DMS 273 (cell line): Measurements from ENCODE around the gene PIK3R3.
"Not testable (repeated sequence)": the region's sequence is repeated elsewhere in the genome, so short reads cannot be mapped to it uniquely, and the experiment has no call there.

Experiments
- DNase-seq: peaks from one replicate; lab custom pipeline; 2025; ENCODE audit not compliant: unreplicated experiment; lab: John Stamatoyannopoulos, UW

Gene PIK3R3

DNA sequence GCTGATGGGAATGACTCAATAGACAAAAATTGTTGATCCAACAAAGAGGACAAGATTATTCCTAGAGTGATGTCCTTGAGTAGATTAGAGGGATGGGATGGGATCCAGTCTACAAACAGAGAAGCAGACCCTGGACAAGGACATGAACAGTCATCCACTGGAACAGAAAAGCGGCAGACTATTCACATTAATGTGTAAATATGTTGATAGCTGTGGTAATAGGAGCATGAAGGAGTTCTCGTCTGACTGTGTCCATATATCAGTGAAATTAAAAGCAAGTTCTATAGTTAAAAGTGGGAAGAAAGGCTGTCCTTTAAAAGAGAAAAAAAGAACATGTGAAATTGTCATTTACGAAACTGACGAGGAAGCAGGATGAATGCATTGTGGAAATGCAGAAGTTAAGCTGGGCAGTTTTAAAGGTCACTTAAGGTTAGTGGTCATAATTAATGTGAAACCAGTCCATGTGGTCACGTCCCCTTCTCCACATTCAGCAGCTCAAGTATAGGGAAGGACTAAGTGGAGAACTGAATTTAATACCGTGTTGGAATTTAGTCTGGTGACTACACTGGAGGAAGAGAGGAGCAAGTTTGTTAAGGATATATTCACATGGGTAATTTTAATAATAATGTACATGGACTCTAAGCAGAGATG lies 62.1 kb downstream of the PIK3R3 start:
- no peak for DNase-seq

DNA sequence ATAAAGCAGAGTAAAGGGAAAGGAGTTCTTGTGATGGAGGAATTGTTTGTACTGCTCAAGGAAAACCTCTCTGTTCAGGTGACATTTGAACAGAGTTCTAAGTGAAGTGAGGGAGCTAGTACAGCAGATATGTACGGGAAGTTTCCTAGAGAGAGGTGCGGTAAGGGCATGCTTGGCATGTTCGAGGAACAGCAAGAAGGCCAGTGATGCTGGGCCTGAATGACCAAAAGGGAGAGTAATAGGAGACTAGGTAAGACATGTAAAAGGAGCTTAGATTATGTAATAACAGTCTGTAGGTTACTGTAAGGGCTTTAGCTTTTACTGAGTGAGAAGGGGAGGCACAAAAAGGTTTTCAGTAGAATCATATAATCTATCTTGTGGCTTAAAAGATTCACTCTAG lies 63.9 kb downstream of the PIK3R3 start:
- no peak for DNase-seq

DNA sequence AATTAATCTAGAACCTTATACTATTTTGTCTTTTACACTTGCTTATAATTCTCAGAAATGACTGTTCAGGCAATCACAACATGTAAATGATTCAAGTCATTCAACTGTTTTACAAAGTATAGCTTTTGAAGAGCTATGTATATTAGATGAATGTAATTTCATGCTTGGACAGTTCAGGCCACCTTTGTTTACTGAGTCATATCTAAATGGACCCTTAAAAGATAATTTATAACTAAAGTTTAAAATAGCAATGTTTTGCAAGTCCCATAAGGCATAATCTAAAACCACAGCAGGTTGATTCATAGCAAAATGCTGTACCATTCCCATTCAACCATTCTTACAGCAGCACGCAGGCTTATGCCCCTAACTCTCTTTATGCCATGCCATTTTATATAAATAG lies 64.8 kb downstream of the PIK3R3 start:
- DNase-seq, result no peak

DNA sequence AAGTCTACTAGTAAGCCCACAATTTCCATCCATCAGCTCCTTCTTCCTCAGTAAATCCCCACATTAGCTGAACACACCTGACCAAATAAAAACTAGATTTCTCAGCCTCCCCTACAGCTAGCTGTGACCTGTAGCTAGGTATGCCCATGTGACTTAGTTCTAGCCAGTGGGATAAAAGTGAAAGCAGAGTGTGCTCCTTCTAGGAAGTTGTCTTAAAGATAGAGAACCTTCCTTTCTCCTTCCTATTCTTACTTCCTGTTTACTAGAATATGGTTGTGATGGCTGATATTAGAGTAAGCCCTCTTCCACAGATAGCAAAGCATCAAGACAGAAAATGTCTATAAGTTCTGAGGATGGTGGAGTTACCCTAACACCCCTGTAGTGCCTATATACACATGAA lies 67.0 kb downstream of the PIK3R3 start:
- no peak for DNase-seq

DNA sequence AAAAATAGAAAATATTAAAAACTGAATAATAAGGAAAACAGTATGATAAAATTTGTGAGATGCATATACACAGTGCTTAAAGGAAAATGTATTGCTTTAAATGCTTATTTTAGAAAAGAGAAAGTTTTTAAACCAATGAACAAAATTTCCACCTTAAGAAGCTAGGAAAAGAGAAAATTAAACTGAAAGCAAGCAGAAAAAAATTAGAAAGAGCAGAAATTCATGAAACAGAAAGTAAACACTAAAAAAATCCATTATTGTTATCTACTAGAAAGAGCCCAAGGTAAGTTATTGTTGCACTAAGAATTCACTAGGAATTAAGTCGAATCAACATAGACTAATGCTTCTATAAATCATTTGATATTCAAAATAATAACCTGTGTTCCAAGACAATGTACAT lies 67.7 kb downstream of the PIK3R3 start:
- no peak for DNase-seq

DNA sequence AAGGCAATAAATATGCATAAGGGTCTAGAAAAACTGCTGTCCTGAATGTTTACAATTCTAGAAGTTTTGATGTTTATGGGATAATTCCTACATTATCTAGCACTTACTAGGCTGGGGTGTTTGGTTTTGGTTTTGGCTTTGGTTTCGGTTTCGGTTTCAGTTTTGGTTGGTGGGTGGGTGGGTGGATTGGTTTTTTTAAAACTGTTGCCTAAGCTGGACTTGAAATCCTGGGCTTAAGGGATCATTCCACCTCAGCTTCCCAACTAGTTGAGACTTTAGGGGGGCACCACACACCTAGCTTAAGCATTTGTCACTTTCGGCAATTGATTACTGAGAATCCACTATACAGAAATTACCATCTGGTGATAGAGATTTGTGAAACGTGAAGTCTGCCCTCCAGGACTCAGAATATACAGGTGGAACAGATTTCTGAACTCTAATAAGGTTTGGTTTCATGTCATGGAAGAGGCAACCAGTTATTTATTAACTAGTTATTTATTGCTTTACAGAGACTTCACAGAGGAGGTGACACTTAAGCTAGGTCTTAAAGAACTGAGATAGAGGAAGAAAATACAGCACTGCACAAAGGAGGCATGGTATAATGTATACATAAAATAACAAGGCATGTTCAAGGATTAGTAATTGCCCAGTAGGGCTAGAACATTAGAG lies 69.6 kb downstream of the PIK3R3 start:
- DNase-seq, result no peak

DNA sequence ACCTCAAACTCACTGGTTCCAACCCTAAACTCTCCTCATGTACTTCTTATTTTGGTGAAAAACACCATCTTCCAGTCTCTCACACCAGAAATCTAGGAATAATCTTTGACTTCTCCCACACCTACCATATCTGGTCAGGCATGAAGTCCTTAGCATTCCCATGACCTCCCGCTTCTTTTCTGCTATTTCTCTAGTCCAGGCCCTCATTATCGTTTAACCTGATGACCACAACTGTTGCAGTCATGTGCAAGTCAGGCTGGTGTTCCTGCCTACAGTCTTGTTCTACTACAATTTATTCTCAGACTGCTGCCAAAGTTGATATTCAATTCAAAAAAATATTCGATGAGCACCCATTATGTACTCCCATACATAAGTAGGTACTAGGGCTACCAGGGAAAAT lies 71.3 kb downstream of the PIK3R3 start:
- DNase-seq, result no peak

DNA sequence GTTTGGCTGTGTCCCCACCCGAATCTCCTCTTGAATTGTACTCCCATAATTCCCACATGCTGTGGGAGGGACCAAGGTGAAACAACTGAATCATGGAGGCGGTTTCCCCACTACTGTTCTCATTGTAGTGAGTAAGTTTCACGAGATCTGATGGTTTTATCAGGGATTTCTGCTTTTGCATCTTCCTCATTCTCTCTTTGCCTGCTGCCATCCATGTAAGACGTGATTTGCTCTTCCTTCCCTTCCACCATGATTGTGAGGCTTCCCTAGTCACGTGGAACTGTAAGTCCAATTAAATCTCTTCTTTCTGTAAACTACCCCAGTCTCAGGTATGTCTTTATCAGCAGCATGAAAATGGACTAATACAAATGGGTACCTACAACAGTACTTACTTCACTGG lies 73.5 kb downstream of the PIK3R3 start:
- no peak for DNase-seq

DNA sequence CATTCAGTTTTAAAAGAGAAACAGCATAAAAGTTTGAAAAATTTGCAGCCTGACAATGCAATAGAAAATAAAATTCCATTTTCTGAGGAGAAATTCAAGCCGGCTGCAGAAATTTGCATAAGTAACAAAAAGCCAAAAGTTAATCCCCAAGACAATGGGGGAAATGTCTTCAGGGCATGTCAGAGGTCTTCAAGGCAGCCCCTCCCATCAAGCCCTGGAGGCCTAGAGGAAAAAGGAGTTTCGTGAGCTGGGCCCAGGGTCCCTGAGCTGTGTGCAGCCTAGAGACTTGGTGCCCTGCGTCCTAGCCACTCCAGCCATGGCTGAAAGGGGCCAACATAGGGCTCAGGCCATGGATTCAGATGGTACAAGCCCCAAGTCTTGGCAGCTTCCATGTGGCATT lies 74.6 kb downstream of the PIK3R3 start:
- no peak for DNase-seq

DNA sequence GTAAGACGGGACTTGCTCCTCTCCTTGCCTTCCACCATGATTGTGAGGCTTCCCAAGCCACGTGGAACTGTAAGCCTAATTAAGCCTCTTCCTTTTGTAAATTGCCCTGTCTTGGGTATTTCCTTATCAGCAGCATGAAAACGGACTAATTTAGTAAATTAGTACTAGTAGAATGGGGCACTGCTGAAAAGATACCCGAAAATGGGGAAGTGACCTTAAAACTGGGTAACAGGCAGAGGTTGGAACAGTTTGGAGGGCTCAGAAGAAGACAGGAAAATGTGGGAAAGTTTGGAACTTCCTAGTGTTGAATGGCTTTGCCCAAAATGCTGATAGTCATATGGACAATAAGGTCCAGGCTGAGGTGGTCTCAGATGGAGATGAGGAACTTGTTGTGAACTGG lies 75.2 kb downstream of the PIK3R3 start:
- DNase-seq, result not testable (repeated sequence)

DNA sequence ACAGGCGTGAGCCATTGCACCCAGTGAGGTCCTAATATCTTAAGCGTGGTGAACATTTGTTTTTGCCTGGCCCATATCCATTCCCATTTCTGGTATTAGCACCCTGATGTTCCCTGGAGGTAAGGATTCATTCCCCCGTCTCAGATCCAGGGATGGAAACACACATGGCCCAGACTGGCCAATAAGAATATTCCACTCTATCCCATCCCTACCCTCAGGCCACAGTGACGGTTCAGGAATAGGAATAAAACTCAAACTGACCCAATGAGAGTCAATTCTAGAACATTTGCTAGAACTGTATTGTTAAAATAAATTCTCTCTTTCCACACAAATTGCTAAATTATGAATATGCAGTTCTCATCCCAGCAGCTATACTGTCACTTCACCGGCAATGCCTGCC lies 76.1 kb downstream of the PIK3R3 start:
- no peak for DNase-seq

DNA sequence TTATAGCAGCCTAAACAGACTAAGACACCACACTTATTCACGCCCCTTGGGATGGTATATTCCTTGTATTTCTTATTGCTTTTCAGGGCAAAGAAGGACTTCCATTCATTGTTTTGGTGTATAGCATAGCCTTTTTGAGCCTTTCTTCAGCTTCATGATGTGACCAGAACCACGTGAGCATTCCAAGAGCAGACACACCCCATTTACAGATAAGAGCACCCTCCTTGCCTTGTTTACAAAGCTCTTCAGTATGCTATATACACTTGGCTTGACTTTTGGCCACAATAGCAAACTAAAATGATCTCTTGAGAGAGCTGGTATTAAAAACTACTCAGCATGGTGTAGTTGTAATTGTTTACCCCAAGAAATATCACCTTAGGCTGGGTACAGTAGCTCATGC lies 78.7 kb downstream of the PIK3R3 start:
- no peak for DNase-seq

DNA sequence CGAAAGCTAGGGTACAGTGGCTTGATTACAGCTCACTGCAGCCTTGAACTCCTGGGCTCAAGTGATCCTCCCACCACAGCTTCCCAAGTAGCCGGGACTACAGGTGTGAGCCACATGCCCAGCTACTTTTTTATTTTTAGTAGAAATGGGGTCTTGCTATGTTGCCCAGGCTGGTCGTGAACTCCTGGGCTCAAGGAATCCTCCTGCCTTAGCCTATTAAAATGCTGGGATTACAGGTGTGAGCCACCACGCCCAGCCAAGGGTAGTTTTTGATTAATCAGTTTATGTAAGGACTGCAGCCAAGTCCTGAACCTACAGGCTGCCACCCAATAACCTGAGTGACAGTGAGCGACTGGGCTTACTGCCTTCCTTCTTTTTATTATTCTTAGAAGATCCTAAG lies 88.3 kb downstream of the PIK3R3 start:
- DNase-seq, result no peak

DNA sequence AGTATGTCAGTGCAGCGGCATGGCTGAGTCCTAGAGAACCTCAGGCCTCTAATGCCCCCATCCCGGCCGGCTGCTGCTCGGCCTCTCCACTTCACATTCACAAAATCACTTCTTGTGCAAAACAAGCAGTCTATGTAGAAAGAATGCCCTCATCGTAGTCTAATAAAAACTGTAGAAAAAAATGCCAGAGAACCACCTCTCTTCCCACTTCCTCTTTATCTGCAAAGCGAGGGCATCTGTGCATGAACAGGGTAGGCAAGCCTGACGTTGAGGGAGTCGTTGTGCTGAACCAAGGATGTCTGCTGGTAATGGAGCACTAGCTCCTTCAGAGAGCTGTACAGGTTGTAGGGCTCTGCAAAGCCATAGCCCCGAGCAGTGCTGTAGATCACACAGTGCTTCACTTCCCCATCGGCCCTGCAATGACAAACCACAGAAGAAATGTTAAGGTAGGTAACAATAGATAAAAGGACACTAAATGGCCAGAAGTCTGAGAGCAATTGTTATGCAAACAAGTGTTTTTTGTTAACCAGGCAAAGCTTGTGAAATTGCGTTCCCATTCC lies 88.9 kb downstream of the PIK3R3 start:
- DNase-seq, result no peak

DNA sequence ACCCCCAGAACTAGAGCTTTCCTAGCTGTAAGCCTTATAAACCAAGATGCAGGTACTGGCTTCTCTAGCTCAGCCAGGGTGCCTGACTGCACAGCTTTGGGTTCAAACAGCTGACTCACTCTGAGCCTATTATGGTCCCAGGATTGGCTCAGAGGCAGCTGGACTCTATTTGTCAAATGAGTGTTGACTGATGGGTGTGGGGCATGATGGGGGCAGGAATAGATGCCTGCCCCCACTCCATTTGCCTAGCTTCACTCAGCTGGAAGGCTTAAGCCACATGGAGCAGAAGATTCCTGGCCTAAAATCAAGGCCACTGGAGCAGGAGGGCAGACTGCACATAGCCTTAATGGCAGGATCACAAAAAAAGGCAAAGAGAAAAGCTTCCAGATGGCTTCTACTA lies 90.5 kb downstream of the PIK3R3 start:
- peak; percentile 56 for DNase-seq

DNA sequence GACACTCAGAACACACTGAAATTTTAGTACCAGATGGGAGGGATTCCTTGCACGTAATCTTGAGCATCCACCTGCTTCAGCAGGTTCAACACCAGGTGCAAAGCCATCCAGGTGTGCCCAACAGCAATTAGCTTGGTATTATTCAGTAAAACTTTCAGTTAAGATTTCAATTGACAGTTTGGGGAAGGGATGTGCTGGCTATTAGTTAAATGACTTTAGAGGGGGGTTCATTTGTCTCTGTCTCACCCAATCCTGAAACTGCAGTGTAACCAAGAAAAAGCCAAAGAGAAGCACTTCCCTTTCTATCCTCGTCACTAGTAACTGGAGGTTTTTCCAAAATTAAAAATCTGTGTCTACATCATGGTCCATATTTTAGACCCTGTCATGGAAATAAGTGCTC lies 90.9 kb downstream of the PIK3R3 start:
- DNase-seq, result no peak

DNA sequence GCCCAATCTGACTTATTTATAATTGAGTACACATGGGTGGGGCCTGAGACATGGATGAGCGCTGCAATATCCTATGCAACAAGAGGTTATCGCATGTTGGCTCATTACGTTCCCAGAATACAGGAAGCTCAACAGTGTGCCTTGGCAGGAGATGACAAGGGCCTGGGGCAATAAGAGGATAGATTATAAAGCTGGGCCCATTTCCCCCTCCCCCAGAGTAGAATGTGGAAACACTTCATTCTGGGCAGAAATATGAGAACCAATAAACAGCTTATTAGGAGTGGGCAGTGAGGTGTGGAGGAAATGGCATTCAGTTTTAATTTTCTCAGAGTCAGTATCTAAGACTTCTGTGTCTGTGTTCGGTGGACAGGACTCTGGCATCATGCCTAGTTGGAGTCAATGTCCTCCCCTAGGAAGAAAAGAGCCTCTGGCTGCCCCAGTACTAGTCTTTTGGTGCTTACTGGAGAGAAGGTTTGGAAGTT lies 92.8 kb downstream of the PIK3R3 start:
- DNase-seq, result no peak

DNA sequence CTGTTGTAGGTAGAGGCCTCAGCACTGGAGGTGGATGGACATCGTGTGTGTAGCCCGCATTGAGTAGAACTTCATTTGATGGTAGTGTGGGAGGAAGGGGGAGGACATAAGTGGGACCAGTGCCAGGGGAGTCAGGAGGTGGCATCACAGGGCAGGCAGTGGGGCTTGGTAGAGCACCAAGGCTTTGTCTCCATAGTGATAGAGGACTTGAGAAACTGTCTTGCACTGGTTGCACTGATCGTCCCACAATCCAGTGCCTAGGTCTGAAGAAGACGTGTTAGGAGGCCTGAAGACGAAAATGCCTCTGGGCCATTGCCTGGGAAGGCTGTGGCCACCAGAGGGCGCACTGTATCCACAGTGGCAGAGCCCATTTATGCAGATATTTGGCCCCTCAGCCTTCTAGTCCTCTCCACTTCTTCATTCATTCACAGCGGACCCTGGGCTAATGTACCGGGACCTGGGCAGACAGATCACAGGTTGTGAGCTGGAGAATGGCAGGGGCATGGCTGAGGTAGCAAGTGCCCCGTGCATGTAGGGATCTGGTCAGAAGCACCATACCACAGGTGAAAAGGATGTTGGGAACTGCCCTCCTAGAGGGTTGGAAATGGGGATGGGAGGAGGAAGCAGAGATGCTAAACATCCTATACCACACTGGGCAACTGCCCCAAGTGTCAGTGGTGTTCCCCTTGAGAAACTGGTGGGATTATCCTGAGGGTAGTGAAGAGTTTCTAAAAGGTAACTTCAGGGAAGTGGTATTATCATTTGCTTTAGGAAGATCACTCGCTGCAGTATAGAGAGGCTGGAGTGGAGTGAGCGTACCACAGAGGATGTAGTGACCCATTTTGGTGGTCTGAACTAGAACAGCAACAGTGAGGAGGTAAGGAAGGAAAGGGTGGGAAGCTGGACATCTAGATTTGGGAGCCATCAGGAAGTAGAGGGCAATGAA lies 95.3 kb downstream of the PIK3R3 start:
- DNase-seq, result peak; percentile 91

DNA sequence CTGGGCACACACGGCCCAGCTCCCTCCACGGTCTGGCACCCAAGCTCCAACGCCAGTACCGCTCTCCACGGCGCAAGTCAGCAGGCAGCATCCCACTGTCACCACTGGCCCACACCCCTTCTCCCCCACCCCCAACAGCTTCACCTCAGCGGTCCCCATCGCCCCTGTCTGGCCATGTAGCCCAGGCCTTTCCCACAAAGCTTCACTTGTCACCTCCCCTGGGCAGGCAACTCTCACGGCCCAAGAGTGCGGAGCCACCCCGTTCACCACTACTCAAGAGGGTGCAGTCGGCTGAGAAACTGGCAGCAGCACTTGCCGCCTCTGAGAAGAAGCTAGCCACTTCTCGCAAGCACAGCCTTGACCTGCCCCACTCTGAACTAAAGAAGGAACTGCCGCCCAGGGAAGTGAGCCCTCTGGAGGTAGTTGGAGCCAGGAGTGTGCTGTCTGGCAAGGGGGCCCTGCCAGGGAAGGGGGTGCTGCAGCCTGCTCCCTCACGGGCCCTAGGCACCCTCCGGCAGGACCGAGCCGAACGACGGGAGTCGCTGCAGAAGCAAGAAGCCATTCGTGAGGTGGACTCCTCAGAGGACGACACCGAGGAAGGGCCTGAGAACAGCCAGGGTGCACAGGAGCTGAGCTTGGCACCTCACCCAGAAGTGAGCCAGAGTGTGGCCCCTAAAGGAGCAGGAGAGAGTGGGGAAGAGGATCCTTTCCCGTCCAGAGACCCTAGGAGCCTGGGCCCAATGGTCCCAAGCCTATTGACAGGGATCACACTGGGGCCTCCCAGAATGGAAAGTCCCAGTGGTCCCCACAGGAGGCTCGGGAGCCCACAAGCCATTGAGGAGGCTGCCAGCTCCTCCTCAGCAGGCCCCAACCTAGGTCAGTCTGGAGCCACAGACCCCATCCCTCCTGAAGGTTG lies 97.6 kb downstream of the PIK3R3 start:
- no peak for DNase-seq

DNA sequence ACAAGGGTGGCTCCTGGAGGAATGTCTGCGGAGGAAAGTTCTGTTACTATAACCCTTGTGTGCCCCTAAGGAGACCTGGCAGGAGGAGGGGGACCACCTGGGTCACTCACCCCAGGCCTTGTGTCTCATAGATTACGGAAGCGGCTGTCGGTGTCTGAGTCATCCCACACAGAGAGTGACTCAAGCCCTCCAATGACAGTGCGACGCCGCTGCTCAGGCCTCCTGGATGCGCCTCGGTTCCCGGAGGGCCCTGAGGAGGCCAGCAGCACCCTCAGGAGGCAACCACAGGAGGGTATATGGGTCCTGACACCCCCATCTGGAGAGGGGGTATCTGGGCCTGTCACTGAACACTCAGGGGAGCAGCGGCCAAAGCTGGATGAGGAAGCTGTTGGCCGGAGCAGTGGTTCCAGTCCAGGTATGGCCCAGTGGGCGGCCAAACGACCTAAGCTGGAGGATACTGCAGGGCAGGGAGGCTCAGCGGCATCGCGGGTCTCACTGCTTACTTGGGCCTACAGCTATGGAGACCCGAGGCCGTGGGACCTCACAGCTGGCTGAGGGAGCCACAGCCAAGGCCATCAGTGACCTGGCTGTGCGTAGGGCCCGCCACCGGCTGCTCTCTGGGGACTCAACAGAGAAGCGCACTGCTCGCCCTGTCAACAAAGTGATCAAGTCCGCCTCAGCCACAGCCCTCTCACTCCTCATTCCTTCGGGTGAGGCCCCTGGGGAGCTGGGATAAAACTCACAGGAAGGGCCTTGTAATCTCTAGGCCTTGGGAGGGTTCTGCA lies 101.4 kb downstream of the PIK3R3 start:
- no peak for DNase-seq
